GM18511 (cell line): ENCODE results near the gene EVX2.

Source experiments
- ATAC-seq: cut with Tn5 transposase; IDR thresholded peaks from one replicate; pipeline ENCODE4 v1.9.1; 2021; ENCODE audit warnings: mild to moderate bottlenecking, moderate library complexity; ENCODE audit not compliant: unreplicated experiment

Gene EVX2

GRCh38 chr2:176084611-176085119 lies 903 bp upstream of the EVX2 start:
- no peak for ATAC-seq

GRCh38 chr2:176082824-176083751 lies 674 bp downstream of the EVX2 start:
- no peak for ATAC-seq

GRCh38 chr2:176082525-176082823 lies 1.3 kb downstream of the EVX2 start:
- no peak for ATAC-seq

DNA sequence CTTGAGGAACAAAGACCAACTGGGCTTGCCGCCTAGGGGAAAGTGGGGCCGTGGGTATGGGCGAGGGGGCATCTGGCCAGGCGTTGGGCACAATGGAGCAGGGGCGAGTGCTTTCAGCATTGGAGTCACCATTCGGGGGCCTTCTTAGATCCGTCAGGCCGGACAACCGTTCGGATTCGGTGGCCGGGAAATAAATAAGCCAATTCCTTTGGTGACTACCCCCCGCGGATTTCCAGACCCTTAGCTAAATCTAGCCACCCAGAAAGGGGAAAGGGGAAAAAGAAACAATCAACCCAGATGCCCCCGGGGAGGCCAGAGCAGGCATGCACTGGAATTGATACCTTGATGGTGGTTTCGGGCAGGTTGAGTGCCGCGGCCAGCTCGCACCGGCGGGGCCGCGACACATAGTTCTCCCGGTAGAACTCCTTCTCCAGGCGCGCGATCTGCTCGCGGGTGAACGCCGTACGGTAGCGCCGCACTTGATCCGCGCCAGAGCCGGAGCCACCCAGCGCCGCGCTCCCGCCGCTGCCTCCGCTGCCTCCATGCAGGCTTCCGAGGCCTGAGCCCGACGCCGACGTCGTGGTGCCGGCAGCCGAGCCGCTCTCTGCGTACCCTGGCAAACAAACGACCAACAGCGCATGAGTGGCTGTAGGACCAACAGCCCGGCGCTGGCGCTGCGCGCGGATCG lies 1.8 kb downstream of the EVX2 start:
- no peak for ATAC-seq

GRCh38 chr2:176081376-176081836 lies 2.4 kb downstream of the EVX2 start:
- ATAC-seq, result no peak

DNA sequence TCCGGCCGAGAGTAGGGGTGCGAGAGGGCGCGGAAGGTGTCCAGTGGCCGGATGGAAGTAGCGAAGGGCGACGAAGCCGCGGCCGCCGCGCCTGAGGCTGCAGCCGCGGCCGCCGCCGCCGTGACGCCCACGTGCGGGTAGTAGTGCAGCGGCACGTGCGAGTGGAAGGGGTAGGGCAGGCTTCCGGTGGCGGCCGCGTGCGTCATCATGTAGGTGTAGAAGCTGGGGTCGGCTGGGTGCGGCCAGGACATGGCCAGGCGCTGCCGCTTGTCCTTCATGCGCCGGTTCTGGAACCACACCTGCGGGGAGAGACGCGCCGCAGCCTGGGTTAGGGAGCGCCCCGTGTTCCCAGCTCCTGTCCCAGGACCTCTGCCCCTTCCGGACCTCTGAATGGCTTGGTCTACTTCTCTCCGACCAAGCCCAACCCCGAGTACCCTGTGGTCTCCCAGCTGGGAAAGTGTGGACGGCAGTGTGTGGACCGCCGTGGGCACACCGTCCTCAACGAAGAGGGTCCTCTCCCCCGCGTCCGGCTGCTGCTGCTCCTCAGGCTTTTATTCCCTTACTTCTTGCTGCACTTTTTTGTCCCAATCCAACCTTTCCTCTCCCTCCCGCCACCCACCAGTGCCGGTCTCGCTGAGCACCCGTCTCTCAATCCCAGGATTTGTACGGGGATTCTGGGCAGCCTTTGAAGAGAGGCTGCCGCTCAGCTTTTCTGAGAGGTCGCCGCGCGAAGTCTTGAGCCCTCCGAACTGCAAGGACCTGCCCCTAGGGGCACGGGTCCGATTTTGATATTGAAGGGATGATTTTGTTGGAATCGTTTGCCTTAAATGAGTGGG lies 3.0 kb downstream of the EVX2 start:
- ATAC-seq, result no peak

- ATAC-seq, result no peak
These were observed 3.8 kb downstream of the EVX2 start for GRCh38 chr2:176079831-176080539.

DNA sequence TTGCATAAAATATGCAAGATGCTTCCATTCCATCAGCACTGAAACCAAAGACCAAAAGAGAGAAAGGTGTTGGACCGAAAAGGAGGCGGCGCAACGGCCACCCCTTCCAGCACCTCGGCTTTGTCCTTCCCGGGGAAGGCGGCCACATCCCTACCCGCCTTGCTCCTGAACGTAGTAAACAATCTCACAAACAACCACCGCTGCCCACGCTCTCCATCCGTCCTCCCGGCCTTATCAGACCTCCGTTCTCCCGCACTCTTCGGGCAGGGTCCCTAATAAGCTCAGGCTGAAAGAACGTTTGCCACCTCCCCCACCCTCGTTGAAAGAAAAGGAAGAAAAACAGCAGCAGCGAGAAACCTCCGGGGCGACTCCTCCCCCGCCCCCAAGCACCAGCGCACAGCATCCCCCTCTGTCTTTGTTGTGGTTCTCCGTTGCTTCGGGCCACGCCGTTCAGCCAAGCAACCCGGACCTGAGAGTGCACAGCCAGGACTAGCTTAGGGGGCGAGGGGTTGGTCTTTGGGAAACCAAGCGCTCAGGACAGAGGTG lies 4.4 kb downstream of the EVX2 start:
- no peak for ATAC-seq

- no peak for ATAC-seq
These were observed 5.0 kb downstream of the EVX2 start for GRCh38 chr2:176078541-176079284.

DNA sequence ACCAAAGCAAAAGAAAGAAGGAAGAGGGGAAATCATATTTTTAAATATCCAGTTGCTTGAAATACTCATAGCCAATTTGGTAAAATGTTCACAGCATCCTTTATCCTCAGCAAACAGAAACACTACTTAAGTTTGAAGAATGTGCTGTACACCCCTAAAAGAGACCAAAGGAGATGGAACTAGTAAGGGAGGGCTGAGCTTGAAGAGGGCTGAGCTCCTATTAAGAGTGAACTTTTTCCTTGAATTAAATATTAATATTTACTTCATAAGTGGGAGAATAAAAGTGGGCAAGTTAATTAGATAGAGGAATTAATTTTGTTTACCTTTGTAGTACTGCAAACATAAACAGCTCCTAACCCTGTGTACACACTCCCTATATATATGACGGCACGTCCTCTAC lies 7.0 kb downstream of the EVX2 start:
- no peak for ATAC-seq

- ATAC-seq, result no peak
These were observed 7.7 kb downstream of the EVX2 start for GRCh38 chr2:176076063-176076462.

DNA sequence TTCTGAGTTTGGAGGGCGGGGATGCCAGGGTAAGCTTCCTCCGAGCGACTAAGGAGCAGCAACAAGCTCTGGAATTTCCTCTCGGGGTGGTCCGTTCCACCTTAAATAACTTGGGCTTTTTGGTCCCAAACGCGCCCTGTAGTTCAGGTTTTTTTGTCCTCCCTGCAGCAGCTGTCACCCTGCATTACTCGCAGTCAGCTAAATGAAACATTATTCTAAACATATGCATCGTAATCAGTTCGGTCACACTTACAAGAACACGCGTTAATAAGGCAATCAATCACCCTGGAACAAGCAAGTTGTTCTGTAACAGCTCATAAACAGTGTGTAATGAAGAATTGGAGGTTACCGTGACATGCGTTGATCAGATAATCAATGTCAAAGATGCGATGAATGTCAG lies 8.3 kb downstream of the EVX2 start:
- no peak for ATAC-seq

DNA sequence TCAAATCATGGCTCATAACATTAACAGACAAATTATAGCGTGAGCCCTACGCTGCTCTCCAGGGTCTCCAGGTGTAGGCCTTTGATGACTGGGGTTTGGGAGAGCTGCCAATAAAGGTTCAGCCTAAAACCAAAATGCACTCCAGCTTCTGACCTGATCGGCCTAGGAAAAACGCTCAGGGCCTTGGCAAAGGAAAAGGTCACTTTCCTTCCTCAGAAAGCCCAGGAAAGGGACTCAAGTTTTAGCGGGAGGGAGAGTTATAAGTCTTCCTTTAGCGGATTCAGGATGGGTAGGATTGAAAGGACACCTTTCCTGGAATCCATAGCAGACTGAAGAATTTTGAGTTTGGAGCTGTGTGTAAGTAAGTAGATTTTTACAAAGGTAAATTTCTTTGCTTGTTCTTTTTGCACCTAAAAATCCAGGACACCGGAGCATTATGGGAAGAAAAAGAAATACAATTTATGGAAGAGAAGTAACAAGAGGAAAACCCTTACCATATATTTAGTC lies 8.8 kb downstream of the EVX2 start:
- ATAC-seq, result no peak

DNA sequence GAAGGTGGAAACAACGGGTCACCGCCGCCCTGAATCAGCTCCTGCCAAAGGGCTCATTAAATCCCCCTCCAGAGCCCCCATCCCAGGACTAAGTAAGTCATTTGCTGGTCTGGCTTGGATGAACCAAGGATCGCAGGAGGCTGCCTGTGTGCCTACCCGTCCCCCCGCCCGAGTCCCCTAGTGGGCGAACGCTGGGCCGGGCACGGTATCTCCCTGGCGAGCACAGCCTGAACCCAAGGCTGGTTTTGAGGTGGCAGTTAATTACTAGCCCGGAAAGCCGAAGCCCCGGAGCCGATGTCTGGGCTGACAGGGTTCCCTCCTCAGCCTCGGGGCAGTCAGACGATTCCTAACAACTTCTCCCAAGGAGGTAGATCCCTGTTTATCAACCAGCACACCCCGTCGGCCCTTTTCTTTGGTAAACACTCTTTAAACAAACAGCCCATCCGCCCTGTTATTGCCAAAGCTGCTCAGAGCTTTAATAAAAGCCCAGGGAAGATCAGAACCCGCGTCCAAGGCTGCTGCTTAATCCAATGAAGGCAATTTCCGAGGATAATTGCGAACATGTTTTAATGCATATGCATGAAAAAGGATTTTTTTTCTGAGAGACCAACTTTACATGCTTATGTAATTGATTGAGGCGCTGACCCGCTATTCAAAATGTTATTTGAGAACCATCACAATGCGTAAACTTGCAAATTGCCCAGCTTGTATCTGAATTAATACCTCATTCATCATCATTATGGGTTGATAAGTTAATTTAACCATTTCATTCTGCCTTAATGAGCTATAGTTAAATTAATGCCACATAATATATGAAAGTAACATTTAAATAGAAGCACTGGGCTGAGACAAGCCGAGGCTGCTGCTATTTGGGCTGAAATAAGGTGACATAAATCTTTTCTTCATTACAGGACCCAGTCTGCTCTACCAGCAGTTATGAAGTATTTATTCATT lies 10.5 kb downstream of the EVX2 start:
- no peak for ATAC-seq

GRCh38 chr2:176072292-176072669 lies 11.5 kb downstream of the EVX2 start:
- ATAC-seq, result no peak

DNA sequence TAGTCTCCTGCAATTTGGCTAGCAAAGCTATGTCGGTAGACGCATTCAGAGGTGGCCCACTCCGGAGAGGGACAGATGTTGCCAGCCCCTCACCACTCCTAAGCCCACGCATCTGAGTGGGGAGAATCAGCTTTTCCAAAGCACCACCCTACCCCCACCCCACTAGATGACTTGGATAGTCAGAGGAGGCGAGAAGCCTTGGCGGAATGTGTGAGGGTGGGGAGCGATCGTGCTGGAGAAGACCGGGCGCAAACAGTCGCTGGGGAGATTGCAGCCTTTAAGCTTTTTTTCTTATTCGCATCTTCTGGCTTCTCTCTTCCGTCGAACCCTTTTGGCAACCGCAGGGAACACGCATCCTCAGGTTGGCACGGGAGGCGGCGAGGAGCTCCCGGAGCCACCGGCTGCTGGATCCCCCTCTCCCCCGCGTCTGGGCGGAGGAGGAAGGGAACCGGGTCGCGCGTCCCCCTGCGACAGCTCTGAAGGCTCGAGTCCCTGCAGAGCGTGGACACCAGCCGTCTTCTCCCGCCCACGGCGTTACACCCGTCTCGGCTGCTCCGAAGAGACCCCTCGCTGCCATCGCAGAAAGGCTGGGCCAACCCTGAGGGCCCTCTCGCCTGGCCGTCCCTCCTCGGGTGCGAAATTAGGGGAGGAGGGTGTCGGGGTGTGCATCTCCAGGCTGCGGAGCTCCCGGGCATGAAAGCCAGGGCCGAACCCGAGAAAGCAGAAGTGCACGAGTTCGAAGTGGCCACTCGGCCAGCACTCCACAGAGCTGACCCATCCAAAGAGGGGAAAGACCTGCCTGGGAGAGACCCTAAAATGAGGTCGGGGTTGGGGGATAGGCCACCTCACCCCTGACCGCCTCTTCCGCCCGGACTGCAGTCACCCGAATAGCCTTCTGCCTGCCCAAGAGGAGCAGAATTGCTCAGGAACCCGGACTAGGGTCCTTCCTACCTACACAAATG lies 12.2 kb downstream of the EVX2 start:
- no peak for ATAC-seq

DNA sequence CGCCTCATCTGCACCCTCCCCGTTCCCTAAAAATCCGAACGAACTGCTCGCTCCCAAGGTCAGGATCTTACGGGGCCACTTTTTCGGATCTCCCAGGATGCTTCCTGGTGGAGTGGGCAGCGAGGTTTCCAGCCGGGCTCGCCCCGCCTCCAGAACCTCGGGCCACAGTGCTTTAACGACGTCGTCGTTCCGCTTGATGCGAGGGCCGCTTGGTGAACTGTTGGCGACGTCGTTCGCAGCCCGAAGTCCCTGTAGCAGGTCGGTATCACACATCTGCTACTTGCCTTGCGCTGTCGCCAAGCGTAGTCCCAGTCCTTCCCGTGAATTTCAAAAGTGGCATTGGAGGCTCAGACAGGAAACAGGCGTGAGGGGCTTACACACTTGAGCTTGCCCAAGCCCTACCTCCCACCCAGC lies 15.3 kb downstream of the EVX2 start:
- no peak for ATAC-seq
